Neutrophil (primary cell): Measurements from ENCODE around the gene PAX5.

Experiments
- H3K27ac ChIP-seq: fragments of 200-600 bp; sonication (generic); 2 replicates; pipeline ENCODE4 v1.5.1; 2016; ENCODE audit warnings: mild to moderate bottlenecking, moderate library complexity
- H3K27me3 ChIP-seq: fragments of 200-600 bp; sonication (generic); 2 replicates; pipeline ENCODE4 v1.6.0; 2016; ENCODE audit warnings: mild to moderate bottlenecking
- H3K36me3 ChIP-seq: fragments of 200-600 bp; sonication (generic); 2 replicates; pipeline ENCODE4 v1.5.1; 2017
- H3K4me1 ChIP-seq, 2 experiments: fragments of 200-600 bp in 1 of 2; sonication (generic) in 1 of 2; 1 replicate in 1 of 2; 2 replicates in 1 of 2; pipeline versions ENCODE4 v1.5.1 to v1.6.1; 2013 to 2016; ENCODE audit warnings: low read depth in 1 of 2, low read length in 1 of 2, mild to moderate bottlenecking in 1 of 2, moderate library complexity in 1 of 2; ENCODE audit not compliant: control insufficient read depth in 1 of 2, insufficient read depth in 1 of 2
- H3K4me3 ChIP-seq, 2 experiments: fragments of 200-600 bp in 1 of 2; sonication (generic) in 1 of 2; 1 replicate in 1 of 2; 2 replicates in 1 of 2; pipeline ENCODE4 v1.5.1; 2013 to 2016; ENCODE audit warnings: low read depth in 1 of 2, low read length in 1 of 2, mild to moderate bottlenecking in 1 of 2, moderate library complexity in 1 of 2
- H3K9me3 ChIP-seq: fragments of 200-600 bp; sonication (generic); 2 replicates; pipeline ENCODE4 v1.5.1; 2016
- TF ChIP-seq, protein P1 (sequence below): fragments of 200-600 bp; sonication (generic); IDR thresholded peaks from 2 replicates; pipeline ENCODE4 v1.5.1; 2016; ENCODE audit warnings: antibody characterized with exemption

PAX5 gene

GRCh38 chr9:36881743-36882441, 152.2 kb downstream of the PAX5 start:
- Histone ChIP-seq H3K36me3 (no peaks in the 10 kb centered on the region), H3K9me3 (no peaks in the 10 kb centered on the region), H3K4me1 (no peaks in the 10 kb centered on the region), H3K27me3 (peaks cover 17% of the 10 kb centered on the region), H3K4me3 (no peak overlapping the region), H3K27ac (no peak overlapping the region)
- TF ChIP-seq, protein P1, sequence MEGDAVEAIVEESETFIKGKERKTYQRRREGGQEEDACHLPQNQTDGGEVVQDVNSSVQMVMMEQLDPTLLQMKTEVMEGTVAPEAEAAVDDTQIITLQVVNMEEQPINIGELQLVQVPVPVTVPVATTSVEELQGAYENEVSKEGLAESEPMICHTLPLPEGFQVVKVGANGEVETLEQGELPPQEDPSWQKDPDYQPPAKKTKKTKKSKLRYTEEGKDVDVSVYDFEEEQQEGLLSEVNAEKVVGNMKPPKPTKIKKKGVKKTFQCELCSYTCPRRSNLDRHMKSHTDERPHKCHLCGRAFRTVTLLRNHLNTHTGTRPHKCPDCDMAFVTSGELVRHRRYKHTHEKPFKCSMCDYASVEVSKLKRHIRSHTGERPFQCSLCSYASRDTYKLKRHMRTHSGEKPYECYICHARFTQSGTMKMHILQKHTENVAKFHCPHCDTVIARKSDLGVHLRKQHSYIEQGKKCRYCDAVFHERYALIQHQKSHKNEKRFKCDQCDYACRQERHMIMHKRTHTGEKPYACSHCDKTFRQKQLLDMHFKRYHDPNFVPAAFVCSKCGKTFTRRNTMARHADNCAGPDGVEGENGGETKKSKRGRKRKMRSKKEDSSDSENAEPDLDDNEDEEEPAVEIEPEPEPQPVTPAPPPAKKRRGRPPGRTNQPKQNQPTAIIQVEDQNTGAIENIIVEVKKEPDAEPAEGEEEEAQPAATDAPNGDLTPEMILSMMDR, result no peak

DNA sequence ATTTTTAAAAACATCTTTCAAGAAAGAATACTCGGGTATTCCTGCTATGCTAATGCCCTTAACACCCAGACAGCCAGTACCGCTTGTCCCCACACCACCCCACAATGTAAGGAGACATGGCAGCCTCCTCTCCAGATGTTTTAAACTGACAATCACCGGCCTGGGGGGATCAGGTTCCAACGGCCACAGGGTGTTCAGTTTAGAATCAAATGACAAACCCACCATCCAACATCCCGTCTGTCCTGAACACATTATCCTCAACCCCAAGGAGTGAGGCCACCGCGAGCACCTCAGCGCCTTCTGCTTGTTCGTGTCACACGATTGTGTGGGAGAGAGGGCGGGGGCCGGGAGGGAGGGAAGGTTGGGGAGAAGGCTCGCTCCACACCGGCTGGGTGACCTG, 152.8 kb downstream of the PAX5 start:
- Histone ChIP-seq H3K27me3 (peaks cover 17% of the 10 kb centered on the region), H3K36me3 (no peaks in the 10 kb centered on the region), H3K4me1 (no peaks in the 10 kb centered on the region), H3K9me3 (no peaks in the 10 kb centered on the region), H3K27ac (no peak overlapping the region), H3K4me3 (no peak overlapping the region)
- TF ChIP-seq, protein P1, result no peak

DNA sequence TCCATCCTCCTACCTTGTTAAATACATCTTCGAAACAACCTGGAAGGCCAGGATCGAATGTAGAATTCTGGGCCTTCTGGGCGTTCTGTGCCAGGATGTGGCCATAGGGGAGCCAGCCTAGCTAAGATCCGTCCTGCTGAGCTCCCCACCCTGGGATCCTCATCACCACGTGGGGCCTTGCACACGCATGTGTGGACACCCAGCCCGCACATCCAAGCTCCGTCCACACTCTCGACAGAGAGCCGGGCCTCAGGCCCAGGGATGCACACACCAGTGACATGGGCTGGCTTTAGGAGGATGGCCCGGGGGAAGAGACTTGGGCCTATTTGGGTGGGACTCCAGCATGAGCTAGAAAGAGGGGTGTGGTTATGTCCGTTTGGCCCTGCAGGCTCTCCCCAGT, 154.0 kb downstream of the PAX5 start:
- H3K9me3 ChIP-seq, result no peaks in the 10 kb centered on the region
- no peaks in the 10 kb centered on the region for H3K4me1 ChIP-seq
- H3K27me3 ChIP-seq, result peaks cover 8% of the 10 kb centered on the region
- no peaks in the 10 kb centered on the region for H3K36me3 ChIP-seq
- H3K27ac ChIP-seq, result no peak overlapping the region
- TF ChIP-seq, protein P1, result no peak
- H3K4me3 ChIP-seq, result no peak overlapping the region

GRCh38 chr9:36878986-36879982, 154.8 kb downstream of the PAX5 start:
- Histone ChIP-seq H3K36me3 (no peaks in the 10 kb centered on the region), H3K9me3 (no peaks in the 10 kb centered on the region), H3K27me3 (peaks cover 6% of the 10 kb centered on the region), H3K27ac (no peak overlapping the region), H3K4me1 (no peaks in the 10 kb centered on the region), H3K4me3 (no peak overlapping the region)
- TF ChIP-seq, protein P1, result no peak

DNA sequence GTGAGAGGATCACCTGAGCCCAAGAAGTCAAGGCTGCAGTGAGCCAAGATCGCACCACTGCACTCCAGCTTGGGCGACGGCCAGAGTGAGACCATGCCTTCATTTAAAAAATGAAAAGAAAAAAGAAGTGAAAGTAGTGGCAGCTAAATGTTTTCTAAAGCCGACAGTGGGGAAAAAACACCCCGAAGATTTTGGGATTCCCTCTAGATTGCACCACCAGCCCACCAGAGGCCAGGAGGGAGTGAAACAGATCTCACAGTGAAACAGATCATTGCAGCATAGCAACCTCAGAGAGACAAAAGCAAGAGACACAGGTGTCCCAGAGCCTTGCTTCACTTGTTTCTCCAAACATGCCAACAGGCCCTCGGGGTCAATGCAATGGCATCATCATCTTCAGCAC, 156.8 kb downstream of the PAX5 start:
- TF ChIP-seq, protein P1, result no peak
- Histone ChIP-seq H3K4me1 (no peaks in the 10 kb centered on the region), H3K27me3 (peaks cover 6% of the 10 kb centered on the region), H3K9me3 (no peaks in the 10 kb centered on the region), H3K36me3 (no peaks in the 10 kb centered on the region), H3K27ac (no peak overlapping the region), H3K4me3 (no peak overlapping the region)
